NCI-H69 (cell line): ENCODE results near the gene PROCA1.

Experiments
- DNase-seq: peaks from one replicate; lab custom pipeline; 2025; lab: John Stamatoyannopoulos, UW

Gene PROCA1

GRCh38 chr17:28707339-28707720, 4.4 kb downstream of the PROCA1 start:
- no peak for DNase-seq

DNA sequence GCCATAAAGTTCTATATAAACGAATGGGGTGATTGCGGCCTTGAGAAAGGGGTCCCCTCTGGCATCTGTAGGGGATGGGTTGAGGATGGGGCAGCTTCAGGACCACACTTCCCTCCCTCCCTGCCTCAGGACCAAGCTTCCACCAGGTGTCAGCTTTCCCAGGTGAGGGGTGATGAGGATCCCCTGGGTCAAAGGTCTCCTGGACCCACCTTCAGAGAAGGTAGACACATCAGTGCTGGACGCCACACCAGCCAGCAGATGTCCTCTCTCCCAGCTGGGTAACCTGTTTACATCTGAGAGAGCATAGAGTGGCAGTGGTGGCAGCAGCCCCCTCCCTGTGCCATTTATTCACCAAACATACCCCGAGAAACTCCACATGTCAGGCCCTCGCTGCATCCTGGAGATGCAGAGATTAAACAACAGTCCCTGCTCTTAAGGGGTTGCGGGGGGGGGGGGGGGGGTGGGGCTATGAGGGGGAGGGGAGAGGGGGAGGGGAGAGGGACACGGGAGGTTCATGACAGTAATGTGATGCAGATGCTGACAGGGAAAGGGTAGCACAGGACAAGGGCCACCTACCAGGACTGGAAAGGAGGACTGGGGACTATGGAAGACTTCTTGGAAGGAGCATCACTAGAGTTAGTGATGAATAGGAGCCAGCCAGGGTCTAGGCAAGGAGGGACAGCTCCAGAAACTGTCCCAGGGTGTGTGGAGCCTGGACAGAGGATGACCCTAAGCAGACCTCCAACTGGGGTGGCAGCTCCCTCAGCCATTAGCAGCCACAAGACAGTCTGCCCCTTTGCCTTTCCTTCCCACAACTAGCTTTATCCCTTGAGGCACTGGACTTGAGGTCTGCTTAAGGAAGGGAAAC, 5.0 kb downstream of the PROCA1 start:
- no peak for DNase-seq

DNA sequence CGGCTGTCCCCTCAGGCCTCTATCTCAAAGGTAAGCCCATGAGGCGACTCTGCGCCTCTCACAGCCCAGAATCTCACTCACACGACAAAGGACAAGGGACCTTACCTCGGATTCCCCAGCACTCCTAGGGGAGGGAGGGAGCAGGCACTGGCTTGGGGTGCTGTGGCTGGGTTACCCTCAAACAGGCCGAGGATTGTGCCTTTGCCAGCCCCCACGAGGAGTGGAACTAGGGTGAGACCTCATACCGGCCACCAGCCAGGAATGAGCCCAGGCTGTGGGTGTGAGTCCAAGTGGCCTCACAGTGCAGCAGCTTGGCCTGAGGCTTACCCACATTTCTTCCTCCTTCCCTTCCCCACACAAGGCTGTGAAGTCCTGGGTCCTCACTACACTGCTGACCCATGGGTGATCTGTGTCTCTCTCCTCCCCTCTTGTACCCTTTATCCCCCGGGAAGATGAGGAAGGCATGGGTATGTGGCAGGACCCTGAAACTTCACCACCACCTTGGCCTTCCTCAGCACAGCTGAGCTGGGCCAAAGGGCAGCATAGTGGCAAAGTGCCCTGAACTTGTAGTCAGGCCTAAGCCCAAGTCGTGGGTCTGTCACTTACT, 5.9 kb downstream of the PROCA1 start:
- DNase-seq: no peak

- DNase-seq: no peak
These were observed 6.5 kb downstream of the PROCA1 start for GRCh38 chr17:28705074-28705659.

DNA sequence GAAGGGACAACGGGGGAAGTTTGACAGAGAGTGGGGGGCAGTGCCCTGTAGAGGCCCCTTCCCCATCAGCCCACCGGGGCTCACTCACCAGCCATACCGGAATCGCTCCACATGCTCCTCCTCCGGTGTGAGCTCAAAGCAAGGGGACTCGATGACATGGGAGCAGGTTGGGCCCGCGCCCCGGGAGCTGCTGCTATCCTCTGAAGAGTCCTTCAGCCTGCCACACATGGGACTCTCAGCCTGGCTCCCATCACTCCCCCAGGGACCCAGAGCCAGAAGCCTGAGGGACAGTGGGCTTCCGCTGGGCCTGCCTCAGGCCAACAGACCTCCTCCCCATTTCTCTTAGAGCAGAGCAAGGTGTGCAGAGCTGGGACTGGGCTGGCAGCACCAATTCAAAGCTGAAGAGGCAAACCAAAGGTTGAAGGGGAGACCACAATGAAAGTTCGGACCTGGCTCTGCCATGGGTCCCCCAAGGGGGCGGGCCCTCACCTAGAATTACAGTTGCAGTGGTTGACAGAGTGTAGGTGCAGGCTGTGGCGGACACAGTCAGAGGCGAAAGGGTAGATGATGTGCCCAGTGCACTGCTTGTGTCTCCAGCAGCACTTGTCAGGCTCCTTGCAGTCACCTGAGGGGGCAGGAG, 7.3 kb downstream of the PROCA1 start:
- DNase-seq: no peak

DNA sequence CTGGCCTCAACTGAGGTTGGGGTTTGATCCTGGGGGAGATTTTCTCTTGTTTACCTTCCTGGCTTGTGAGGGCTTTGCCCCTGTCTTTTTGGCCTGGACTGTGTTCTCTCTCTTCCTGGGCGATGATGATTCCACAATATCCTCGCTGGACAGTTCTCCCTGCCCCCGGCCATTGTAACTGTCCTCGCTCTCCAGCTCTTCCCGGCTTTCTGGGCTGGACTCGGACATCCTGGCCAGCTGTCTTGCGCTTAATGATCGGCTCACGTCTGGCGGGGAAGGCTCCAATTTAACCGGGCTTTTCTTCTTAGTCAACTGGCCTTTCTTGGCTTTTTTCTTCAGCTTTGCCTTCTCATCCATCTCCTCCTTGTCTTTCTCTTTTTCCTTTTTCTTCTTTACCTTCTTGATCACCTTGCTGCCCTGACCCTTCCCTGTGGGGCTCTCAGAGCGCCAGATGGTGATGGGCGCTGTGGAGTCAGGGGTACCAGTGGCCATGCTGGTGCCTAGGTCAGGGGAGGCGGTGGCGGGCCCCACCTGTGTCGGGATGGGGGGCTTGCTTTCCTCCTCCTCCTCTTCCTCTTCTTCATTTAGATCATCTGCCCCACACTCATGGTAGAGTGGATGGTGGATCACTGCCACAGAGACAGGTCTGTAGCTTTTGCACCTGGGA, 8.0 kb downstream of the PROCA1 start:
- DNase-seq: no peak

DNA sequence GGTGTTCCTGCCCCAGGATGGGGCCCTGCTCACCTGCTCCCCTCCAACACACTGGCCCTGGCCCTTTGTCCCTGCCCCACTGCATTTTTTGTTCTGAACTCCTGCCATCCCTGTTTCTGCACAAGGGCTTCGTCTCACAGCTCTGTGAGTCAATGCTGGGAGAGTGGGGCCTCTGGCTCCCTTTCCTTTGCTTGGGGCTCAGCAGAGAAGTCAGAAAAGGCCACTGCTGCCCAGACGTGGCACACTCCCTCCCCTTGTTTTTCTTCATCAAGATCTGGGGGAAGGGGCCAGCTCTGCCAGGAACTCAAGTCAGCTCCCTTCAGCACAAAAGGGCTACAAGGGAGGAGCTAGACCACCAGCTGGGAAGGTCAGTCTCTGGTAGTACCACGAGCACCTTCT, 8.9 kb downstream of the PROCA1 start:
- DNase-seq: no peak

DNA sequence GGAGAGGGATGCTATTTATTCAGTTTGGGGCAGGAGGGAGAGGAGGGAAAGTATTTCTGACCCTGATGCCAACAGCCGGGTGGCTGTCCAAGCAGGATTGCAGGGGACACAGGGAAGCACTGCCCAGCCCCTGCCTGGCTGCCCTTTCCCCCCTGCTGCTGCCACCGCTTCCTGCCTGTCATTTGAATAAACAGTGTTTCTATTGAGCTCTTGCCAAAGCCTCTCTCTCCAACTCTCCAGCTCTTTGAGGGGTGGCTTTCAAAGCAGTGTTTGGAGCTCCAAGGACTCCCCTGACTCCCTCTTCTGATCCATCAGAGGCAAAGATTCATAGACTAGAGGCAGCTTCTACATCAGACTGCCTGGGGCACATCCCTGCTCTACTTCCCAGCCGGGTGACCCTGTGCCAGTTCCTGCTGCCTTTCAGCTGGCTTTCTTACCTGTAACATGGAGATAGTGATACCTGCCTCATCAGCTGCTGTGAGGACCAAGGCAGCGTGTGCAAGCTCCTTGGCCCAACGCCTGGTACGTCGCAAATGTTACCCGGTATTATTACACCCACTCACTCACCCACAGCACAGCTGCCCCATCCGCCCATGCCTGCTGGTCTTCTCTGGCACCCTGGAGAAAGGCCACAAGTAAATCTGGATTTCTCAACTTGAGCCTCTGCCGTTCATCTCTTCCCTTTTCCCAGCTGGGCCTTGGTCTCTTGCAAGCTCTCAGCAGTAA, 9.5 kb downstream of the PROCA1 start:
- peak; percentile 75 for DNase-seq

DNA sequence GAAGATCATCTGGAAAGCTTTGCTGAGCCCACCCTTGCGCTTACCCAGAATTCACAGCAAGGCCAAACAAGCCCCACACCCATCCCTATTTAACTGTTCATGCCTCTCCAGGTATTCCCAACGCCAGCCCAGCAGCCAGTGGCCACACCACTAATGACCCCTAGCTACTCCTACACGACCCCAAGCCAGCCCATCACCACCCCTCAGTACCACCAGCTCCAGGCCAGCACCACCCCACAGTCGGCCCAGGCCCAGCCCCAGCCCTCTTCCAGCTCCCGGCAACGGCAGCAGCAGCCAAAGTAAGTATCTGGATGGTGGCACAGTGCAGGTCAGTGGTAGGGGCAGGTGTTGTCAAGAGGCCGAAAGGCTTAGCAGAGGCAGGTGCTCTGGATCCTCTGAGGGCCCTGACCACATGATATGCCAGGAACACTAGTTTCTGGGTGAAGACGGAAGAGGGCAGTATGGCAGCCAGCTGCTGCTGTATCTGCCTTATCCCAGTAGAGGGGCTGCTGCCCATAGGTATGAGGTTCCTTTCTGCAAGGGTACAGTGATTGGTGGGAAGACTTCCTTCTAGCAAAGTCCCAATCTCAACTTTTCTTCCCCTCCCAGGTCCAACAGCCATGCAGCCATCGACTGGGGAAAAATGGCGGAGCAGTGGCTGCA, 10.7 kb downstream of the PROCA1 start:
- no peak for DNase-seq

GRCh38 chr17:28700278-28700677, 11.4 kb downstream of the PROCA1 start:
- no peak for DNase-seq

DNA sequence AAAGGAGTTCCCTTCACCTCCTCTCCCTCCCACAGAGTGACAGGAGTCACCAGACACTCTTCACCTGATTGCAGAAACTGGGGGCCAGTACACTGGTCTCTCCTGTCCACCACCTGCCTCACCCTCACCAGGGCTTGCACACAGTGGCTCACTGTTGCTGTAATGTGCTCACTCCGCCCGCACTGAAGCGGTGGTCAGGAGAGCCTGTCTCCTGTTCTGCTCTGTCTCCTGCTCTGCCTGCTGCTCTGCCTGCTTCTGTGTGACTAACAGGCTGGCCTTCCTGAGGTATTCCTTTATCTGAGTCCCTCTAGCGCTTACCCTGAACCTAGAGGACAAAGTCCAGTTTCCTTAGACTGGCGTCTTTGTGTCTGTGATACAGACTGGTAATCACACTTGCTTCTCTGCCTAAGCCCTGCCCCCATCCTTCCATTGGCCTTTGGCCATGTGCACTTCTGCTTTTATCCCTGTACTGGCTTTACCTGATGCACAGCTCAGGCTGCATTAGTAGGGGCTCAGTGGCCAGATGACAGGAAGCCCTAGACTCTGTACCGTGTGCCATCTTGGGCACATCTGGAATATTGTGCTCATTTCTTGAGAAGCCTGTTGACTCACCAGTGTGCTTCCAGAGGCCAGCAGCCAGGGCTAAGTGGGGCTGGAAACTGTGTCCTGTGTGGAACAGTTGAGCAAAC, 13.3 kb downstream of the PROCA1 start:
- DNase-seq: no peak

- DNase-seq: no peak
These were observed 17.8 kb downstream of the PROCA1 start for GRCh38 chr17:28693869-28694268.

DNA sequence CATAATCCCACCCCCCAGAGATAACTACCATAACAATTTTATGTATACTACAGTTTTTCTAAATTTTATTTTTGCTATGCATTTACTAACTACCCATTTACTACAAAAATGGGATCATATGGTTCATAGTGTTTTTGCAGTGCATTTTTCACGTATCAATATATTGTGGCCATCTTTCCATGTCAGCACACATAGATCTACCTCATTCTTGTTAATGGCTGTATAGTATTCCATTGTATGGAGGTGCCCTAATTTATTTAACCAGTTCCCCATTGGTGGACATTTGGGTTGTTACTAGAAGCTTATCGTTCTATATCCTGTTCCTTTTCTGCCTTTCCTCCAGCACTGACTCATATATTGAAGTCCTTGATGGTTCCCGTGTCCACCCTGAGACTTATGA, 22.7 kb downstream of the PROCA1 start:
- no peak for DNase-seq

DNA sequence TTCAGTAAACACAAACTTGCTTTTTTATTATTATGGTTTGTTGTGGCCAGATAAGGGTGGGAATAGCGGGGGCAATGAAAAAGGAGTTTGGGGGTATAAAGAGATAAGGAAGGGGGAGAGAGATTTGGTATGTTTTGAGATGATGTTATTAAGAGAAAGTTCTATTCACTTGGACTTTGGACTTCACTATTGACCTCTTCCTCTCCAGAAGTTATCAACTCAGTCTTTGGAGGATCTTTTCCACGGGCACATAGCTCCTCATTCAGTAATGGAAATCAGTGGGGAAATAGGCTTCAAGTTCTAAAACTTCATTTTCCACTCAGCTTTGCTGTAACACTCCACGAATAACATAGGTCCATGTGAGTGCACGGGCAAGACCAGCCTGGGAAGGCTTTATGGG, 23.2 kb downstream of the PROCA1 start:
- DNase-seq: no peak

DNA sequence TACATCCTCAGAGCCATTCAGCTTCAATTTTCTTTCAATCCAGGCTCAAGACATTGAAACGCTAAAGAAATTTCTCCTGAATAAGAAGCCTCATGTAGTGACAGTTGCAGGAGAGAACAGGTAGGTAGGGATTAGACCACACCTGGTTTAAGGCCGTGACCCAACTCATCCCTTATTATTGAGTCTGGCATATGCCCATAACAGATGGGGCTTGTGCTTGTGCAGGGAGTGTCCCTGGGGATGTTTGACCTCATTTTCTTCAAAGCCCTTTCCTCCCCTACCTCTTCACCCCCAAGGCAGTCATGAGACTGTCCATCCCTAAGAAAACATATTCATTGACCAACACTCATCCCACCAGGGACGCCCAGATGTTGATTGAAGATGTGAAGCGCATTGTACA, 25.4 kb downstream of the PROCA1 start:
- DNase-seq: peak; percentile 65

GRCh38 chr17:28685366-28685765, 26.3 kb downstream of the PROCA1 start:
- DNase-seq: no peak

- DNase-seq: peak; percentile 62
These were observed 26.7 kb downstream of the PROCA1 start for GRCh38 chr17:28684963-28685362.

GRCh38 chr17:28682655-28683054, 29.0 kb downstream of the PROCA1 start:
- DNase-seq: no peak

GRCh38 chr17:28675980-28676379, 35.7 kb downstream of the PROCA1 start:
- peak; percentile 47 for DNase-seq

GRCh38 chr17:28675490-28675889, 36.2 kb downstream of the PROCA1 start:
- no peak for DNase-seq
